GM18520 (cell line): Measurements from ENCODE around the gene KCNE1.
A peak's percentile ranks its signal among the peaks of the same experiment; 100 is the strongest.

Experiments
- ATAC-seq: cut with Tn5 transposase; IDR thresholded peaks from one replicate; pipeline ENCODE4 v1.9.1; 2021; ENCODE audit not compliant: unreplicated experiment

KCNE1 gene

GRCh38 chr21:34536311-34536710, 24.3 kb upstream of the KCNE1 start:
- ATAC-seq = no peak

- no peak for ATAC-seq
Observed at GRCh38 chr21:34535886-34536285, 23.9 kb upstream of the KCNE1 start.

- peak; percentile 43 for ATAC-seq
Observed at GRCh38 chr21:34534522-34534921, 22.5 kb upstream of the KCNE1 start.

GRCh38 chr21:34533938-34534337, 21.9 kb upstream of the KCNE1 start:
- no peak for ATAC-seq

- ATAC-seq = no peak
Observed at GRCh38 chr21:34531399-34531798, 19.4 kb upstream of the KCNE1 start.

GRCh38 chr21:34530261-34530660, 18.3 kb upstream of the KCNE1 start:
- no peak for ATAC-seq

GRCh38 chr21:34528131-34528561, 16.1 kb upstream of the KCNE1 start:
- no peak for ATAC-seq

GRCh38 chr21:34526618-34527290, 14.7 kb upstream of the KCNE1 start:
- no peak for ATAC-seq

GRCh38 chr21:34526241-34526617, 14.2 kb upstream of the KCNE1 start:
- ATAC-seq = no peak

- no peak for ATAC-seq
Observed at GRCh38 chr21:34524646-34525601, 12.9 kb upstream of the KCNE1 start.

- no peak for ATAC-seq
Observed at GRCh38 chr21:34523019-34523555, 11.1 kb upstream of the KCNE1 start.

GRCh38 chr21:34522284-34522683, 10.3 kb upstream of the KCNE1 start:
- ATAC-seq = no peak

- ATAC-seq = no peak
Observed at GRCh38 chr21:34521561-34521960, 9.6 kb upstream of the KCNE1 start.

- no peak for ATAC-seq
Observed at GRCh38 chr21:34520764-34521508, 8.9 kb upstream of the KCNE1 start.

- no peak for ATAC-seq
Observed at GRCh38 chr21:34520281-34520680, 8.3 kb upstream of the KCNE1 start.

GRCh38 chr21:34519694-34520093, 7.7 kb upstream of the KCNE1 start:
- ATAC-seq = no peak

GRCh38 chr21:34519016-34519415, 7.0 kb upstream of the KCNE1 start:
- ATAC-seq = no peak

- ATAC-seq = no peak
Observed at GRCh38 chr21:34518301-34518700, 6.3 kb upstream of the KCNE1 start.

- no peak for ATAC-seq
Observed at GRCh38 chr21:34517491-34518245, 5.7 kb upstream of the KCNE1 start.

GRCh38 chr21:34517039-34517438, 5.0 kb upstream of the KCNE1 start:
- no peak for ATAC-seq
